ENCODE results near the gene TBCEL.

Gene TBCEL

DNA sequence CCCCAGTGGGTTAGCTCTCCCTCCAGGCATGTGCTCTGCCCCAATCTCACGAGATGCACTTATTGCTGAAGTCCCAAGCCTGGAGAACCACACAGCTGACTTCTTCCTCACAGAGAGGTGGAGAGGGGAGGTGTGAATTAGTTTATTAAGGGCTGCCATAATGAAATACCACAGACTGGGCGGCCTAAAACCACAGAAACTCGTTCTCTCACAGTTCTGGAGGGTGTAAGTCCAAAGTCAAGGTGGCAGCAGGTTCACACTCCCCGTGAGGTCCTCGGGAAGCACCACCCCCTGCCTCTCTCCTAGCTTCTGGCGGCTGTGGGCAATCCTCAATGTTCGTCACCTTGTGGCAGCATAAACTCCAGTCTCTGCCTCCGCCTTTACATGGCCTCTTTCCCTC is 116.5 kb downstream of the TBCEL start:
- H3K4me1 ChIP-seq (ENCODE audit: control insufficient read depth, insufficient read depth, low read length, poor library complexity, severe bottlenecking), result no peaks in the 10 kb centered on the region
- 88 to 94% methylated on average over 7 of the region's 8 CpGs for WGBS, 2 experiments (ENCODE audit: insufficient coverage in 2 of 2)
- no peaks in the 10 kb centered on the region for H3K9me3 ChIP-seq (ENCODE audit: control insufficient read depth, low read length)
- no peaks in the 10 kb centered on the region for H3K36me3 ChIP-seq (ENCODE audit: control insufficient read depth, insufficient read depth, low read length)
- no peak overlapping the region for H3K4me3 ChIP-seq (ENCODE audit: extremely low read depth, insufficient read depth, low read length, poor library complexity, severe bottlenecking)
- no peak overlapping the region for H3K27ac ChIP-seq (ENCODE audit: low read depth, low read length, severe bottlenecking)
